HL-60/S4 treated with retinoic acid at 250 ng/mL for 4 days and 3 days (cell line): ENCODE results near the gene EWSR1.
"Not testable (repeated sequence)": the region's sequence is repeated elsewhere in the genome, so short reads cannot be mapped to it uniquely, and the experiment has no call there.

ENCODE experiments used
- in situ Hi-C: fragments of 300-500 bp; cut with MboI; formaldehyde crosslinking; loops from 2 replicates; pipeline ENCODE4 v1.7.0; 2022; ENCODE audit warnings: low sequenced_read_pairs

The EWSR1 gene

GRCh38 chr22:29267858-29268510, at the start of gene EWSR1, which contains the start of gene RHBDD3:
Gene EWSR1 (plus strand): TSS chr22:29268268. CDS start chr22:29268337, 69 bp downstream.
Gene RHBDD3 (minus strand): TSS chr22:29267981. CDS start chr22:29265626, 2,355 bp downstream.
- in situ Hi-C loops: no loop called here

- in situ Hi-C loops: no loop called here
These were observed 49.2 kb upstream of the EWSR1 start for GRCh38 chr22:29218758-29219408.

- in situ Hi-C loops: not testable (repeated sequence)
These were observed 48.7 kb upstream of the EWSR1 start for GRCh38 chr22:29219409-29219782.

GRCh38 chr22:29219881-29220670, 48.0 kb upstream of the EWSR1 start:
- in situ Hi-C loops: no loop called here

GRCh38 chr22:29224121-29224858, 43.8 kb upstream of the EWSR1 start:
- in situ Hi-C loops: no loop called here

- in situ Hi-C loops: loop anchor here (25.0 kb wide), 2 partner anchors 363 to 613 kb away; no protein-coding TSS in a partner anchor
These were observed 43.1 kb upstream of the EWSR1 start for GRCh38 chr22:29224859-29225410.

- in situ Hi-C loops: loop anchor here (25.0 kb wide), 2 partner anchors 363 to 613 kb away; no protein-coding TSS in a partner anchor
These were observed 42.5 kb upstream of the EWSR1 start for GRCh38 chr22:29225422-29226090.

- in situ Hi-C loops: loop anchor here (25.0 kb wide), 2 partner anchors 364 to 614 kb away; no protein-coding TSS in a partner anchor
These were observed 41.6 kb upstream of the EWSR1 start for GRCh38 chr22:29226351-29226981.

GRCh38 chr22:29230972-29231875, 36.8 kb upstream of the EWSR1 start:
- in situ Hi-C loops: loop anchor here (25.0 kb wide), 2 partner anchors 369 to 619 kb away; no protein-coding TSS in a partner anchor

GRCh38 chr22:29231971-29232959, 35.8 kb upstream of the EWSR1 start:
- in situ Hi-C loops: loop anchor here (25.0 kb wide), 2 partner anchors 370 to 620 kb away; no protein-coding TSS in a partner anchor

GRCh38 chr22:29233277-29233877, 34.7 kb upstream of the EWSR1 start:
- in situ Hi-C loops: loop anchor here (25.0 kb wide), 2 partner anchors 371 to 621 kb away; no protein-coding TSS in a partner anchor

- in situ Hi-C loops: loop anchor here (25.0 kb wide), 2 partner anchors 378 to 628 kb away; no protein-coding TSS in a partner anchor
These were observed 27.6 kb upstream of the EWSR1 start for GRCh38 chr22:29240481-29240880.

GRCh38 chr22:29243874-29244446, 24.1 kb upstream of the EWSR1 start:
- in situ Hi-C loops: loop anchor here (25.0 kb wide), 2 partner anchors 382 to 632 kb away; no protein-coding TSS in a partner anchor

GRCh38 chr22:29244785-29245625, 23.1 kb upstream of the EWSR1 start:
- in situ Hi-C loops: loop anchor here (25.0 kb wide), 2 partner anchors 383 to 633 kb away; no protein-coding TSS in a partner anchor
